Uterus (tissue), 2 donors: ENCODE measurements around the gene SMIM20.

Experiments used
- POLR2A ChIP-seq, 2 donors: fragments of 450-650 bp; IDR thresholded peaks; one replicate each; pipeline ENCODE4 v1.6.1; 2016; ENCODE audit warnings: antibody characterized with exemption in 2 of 2, mild to moderate bottlenecking in 1 of 2, moderate library complexity in 1 of 2
- TF ChIP-seq, protein P1 (sequence below), 4 experiments: fragments of 200-600 bp in 2 of 4; fragments of 450-650 bp in 2 of 4; sonication (generic) in 2 of 4; IDR thresholded peaks; one replicate each; pipeline ENCODE4 v1.5.1; 2016 to 2019; ENCODE audit warnings: antibody characterized with exemption in 4 of 4, mild to moderate bottlenecking in 2 of 4, moderate library complexity in 1 of 4

DNA sequence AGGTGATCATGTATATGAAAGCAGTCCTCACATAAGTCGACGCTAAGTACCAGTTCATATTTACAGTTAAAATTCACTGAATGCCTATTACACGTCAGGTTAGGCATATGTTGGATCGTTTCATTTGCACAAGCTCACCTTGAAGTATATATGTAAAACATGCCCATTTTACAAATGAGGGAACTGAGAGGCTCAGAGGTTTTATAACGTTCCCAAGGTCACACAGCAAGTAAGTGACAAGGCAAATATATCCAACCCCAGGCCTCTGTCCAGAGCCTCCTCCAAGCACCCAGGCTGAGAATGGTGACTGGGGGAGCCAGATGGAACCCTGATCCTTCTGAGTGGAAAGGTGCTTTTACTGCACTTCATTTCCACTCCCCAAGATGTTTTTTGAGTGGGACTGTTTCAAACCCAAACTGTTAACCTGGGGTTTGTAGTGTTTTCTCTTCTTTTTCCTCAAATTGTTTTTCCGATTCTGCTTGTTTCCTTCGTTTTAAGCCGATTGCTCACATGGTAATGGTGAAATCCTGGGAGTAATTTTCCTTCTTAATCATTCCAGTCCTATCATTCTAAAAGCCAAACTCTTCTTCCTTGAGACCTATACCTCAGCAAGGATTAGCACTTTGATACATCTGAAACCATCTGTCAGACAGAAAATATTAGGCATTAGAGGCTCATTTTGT, 791 bp downstream of the SMIM20 start:
- TF ChIP-seq, protein P1, sequence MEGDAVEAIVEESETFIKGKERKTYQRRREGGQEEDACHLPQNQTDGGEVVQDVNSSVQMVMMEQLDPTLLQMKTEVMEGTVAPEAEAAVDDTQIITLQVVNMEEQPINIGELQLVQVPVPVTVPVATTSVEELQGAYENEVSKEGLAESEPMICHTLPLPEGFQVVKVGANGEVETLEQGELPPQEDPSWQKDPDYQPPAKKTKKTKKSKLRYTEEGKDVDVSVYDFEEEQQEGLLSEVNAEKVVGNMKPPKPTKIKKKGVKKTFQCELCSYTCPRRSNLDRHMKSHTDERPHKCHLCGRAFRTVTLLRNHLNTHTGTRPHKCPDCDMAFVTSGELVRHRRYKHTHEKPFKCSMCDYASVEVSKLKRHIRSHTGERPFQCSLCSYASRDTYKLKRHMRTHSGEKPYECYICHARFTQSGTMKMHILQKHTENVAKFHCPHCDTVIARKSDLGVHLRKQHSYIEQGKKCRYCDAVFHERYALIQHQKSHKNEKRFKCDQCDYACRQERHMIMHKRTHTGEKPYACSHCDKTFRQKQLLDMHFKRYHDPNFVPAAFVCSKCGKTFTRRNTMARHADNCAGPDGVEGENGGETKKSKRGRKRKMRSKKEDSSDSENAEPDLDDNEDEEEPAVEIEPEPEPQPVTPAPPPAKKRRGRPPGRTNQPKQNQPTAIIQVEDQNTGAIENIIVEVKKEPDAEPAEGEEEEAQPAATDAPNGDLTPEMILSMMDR (IDR thresholded peaks at IDR 0.05): no peak
- no peak for TF ChIP-seq POLR2A (IDR thresholded peaks at IDR 0.05)
